HG02870 (cell line): ENCODE data around the gene ALX3.
A peak's percentile ranks its signal among the peaks of the same experiment; 100 is the strongest.

Source experiments
- ATAC-seq: cut with Tn5 transposase; IDR thresholded peaks from one replicate; pipeline ENCODE4 v1.9.1; 2021; ENCODE audit warnings: mild to moderate bottlenecking, moderate library complexity; ENCODE audit not compliant: unreplicated experiment

Gene ALX3

GRCh38 chr1:110070671-110071242 lies at the start of gene ALX3:
TSS of gene ALX3 (minus strand) at chr1:110070672. CDS start at chr1:110070612, 60 bp downstream.
- ATAC-seq, result no peak

DNA sequence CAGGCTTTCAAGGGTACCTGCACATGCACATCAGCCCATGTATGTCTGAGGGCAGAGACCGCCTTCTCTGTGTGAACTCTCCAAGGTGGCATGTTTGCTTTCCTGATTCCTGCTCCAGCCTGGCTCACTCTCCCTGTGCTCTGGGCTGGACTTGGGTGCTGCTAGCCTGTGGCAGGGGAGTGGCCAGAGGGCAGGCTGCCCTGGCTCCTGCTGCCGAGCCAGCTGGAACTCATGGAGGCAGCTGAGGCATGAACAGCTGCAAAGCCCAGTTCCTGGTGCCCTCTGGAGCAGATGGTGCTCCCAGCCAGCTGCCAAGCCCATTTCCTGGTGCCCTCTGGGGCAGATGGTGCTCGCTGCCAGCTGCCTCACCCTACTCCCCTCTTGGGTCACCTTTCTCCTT lies 49.4 kb upstream of the ALX3 start:
- ATAC-seq, result no peak

GRCh38 chr1:110118636-110119396 lies 48.3 kb upstream of the ALX3 start:
- no peak for ATAC-seq

DNA sequence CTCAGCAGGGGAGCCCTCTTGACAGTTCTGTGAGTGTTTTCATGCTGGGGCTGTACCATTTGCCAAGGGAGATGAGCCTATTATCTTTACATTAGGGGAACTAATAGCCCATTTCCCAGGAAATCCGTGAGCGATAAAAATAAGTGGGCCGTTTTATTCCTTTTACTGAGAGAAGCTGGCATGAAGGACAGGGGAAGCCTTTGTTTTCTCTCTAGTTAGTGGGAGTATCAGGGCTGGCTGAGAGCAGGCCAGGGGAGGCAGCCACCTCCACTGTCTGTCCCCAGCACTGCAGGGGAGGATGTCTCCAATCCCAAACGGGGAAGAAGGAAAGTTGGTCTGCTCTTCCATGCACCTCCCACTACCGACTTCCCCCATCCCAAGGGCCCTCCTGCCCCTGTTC lies 44.3 kb upstream of the ALX3 start:
- no peak for ATAC-seq

DNA sequence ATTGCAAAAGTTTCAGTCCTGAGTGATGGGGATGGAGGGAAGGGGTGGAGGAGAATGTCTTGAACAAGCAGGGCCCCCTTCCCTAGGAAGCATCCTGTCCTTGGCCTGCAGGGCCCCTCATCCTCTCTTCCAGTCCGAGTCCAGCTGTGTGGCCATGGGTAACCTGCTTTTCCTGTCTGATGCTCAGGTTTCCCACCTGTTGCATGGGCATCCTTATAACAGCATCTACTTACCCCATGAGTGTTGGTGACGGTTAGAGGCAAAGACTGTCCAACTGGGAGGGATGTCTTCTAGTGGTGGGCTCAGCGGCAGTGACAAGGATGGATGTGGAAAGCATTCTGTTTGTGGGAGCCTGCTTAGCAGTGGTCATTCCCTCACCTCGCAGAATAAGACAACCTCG lies 43.7 kb upstream of the ALX3 start:
- ATAC-seq, result no peak

DNA sequence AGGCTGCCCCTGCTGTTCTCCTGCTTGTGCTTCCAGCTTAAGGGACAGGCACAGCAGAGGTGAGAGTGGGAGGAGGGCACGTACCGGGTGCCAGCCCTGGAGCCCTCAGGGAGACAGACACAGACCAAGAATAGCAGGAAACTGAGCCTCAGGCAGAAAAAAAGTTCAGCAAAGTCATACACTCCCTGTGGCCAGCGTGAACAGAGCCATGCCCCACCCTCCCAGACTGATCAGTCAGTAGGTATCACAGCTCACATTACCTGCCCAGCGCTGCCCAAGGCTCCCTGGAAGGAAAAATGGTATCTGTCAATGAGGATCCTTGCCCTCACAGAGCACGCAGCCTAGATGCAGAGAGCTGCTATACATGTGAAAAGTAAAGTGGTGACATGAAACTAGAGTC lies 43.1 kb upstream of the ALX3 start:
- ATAC-seq, result no peak

GRCh38 chr1:110112656-110113055 lies 42.2 kb upstream of the ALX3 start:
- ATAC-seq, result no peak

GRCh38 chr1:110112143-110112542 lies 41.7 kb upstream of the ALX3 start, which contains the start of gene UBL4B:
TSS of gene UBL4B (plus strand) at chr1:110112443. CDS start at chr1:110112535, 92 bp downstream.
- ATAC-seq, result no peak

GRCh38 chr1:110111081-110111480 lies 40.6 kb upstream of the ALX3 start:
- ATAC-seq, result no peak

GRCh38 chr1:110107867-110108469 lies 37.5 kb upstream of the ALX3 start:
- ATAC-seq, result no peak

- ATAC-seq, result peak; percentile 57
Measured at GRCh38 chr1:110106013-110106941, 35.8 kb upstream of the ALX3 start.

DNA sequence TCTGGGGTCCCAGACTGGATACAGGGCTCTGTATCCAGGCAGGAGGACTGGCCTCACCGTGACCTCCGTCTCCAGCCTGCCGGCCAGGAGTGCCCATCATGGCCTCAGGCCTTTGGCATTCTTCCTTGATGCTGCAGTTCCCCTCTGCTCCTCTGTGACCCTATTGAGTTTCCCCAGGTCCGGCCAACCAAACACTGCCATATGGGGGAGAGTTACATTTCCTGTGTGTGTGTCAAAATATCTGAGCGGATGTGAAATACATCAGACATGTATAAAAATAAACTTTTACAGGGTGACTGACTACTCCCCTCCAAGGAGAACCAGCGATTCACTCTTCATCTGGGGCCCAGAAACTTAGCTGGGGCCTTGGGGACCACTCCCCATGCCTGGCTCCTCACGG lies 31.6 kb upstream of the ALX3 start:
- no peak for ATAC-seq

DNA sequence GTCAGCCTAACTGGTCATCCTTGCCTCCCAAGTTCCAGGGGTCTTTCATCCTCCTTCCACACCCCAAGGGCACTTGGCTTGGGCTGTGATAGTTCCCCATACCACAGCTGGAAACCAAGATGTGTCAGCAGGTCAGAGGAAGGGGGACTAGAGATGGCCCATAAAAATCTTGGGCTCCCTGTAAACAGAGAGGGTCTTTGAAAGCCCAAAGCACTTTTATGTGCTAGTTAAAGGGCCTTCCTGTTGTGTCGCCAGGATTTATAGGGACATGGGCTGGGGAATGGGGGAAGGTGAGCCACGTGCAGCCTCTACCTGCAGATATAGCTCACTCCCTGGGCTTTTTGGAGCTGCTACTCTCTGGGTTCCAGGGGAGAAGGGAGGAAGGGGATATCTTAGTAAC lies 29.9 kb upstream of the ALX3 start:
- ATAC-seq, result no peak

- no peak for ATAC-seq
Measured at GRCh38 chr1:110098222-110099026, 28.0 kb upstream of the ALX3 start.

DNA sequence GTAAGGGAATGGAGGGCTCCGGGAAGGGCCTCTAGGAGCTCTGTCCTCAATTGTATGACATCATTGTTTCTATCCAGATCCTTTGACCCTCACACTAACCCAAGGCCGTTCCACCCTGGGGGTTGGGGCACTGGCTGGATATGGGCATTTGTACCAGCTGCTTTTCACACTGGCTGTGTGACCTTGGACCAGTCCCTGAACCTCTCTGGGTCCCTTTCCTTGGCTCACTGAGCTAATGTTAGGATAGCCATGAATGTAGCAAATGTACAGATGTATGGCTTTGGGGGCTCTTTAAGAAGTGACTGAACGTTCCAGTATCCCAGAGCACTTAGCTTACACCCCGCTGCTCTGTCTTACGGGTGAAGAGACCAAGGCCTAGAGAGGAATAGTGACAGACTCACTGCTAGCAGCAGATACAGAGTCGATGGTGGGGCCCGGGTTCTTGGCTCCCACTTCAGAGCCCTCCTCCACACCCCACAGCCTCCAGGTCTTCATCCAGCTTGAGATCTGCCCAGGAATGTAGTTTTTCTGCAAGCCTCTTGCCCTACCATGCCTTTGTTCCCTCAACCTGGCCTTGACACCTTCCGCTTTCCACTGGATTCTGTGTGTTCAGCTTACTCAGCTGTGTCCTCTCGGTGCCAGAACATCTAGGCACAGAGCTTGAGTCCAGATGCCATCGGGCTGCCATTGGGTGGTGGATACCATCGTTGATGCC lies 27.2 kb upstream of the ALX3 start:
- ATAC-seq, result no peak

DNA sequence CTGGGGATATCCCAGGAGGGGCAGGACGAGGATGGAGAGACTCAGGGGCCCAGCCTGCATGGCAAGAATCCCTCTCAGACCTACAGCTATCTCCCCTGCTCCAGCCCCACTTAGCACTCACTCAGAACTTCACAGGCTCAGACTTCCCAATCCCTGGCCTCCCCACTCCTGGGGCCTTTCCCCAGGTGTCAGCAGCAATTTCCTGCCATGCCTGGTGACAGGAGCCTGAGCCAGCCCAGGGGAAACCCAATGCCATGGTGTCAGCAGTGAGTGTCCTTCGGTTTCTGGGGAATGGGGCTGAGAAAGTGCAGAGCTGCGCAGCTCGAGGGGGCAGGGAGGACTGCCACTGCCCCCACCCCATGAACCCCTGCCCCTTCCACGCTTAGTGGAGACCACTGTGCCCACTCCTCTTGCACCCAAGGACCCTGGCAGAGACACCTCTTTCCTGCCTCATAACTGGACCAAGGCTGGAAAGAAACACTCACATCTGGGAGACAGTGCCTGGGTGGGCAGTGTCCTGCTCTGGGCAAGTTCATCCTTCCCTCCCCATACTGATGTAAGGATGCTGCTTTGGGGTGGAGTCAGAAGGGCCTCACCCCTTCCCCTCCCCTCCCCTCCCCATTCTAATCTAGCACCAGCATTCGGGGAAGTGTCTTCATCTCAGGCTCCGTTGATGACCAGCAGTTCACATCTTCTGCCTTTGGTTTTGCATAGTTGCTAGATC lies 24.6 kb upstream of the ALX3 start:
- ATAC-seq, result no peak

DNA sequence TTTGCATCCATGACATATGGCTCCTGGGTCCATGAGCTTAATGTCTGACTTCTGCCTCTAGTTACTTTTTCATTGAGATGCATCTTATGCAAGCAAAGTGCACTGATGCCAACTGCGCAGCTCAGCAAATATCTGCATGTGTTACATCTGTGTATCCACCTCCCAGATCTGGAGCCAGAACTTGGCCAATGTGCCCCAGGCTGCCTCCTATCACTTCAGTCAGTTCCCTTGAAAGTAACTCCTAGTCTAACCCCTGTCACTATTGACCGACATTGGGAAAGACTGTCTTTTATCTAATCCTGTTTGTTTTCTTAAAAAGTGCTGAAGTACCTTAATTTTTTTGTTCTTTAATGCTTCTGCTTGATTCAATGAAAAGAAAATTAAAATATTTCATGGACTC lies 22.5 kb upstream of the ALX3 start:
- no peak for ATAC-seq

- ATAC-seq, result no peak
Measured at GRCh38 chr1:110091791-110092190, 21.3 kb upstream of the ALX3 start.

GRCh38 chr1:110091381-110091780 lies 20.9 kb upstream of the ALX3 start:
- ATAC-seq, result no peak
